Esophagus (tissue), 2 donors: ENCODE data around the gene UNC5CL. TPM values are rescaled to one million over a fixed set of nuclear protein-coding genes. Genes with fewer than 3 reads are reported as not detected.

Experiments used
- H3K27ac ChIP-seq, 2 donors: one replicate each; pipeline ENCODE4 v1.5.1; 2013; ENCODE audit warnings: low read depth in 2 of 2, mild to moderate bottlenecking in 2 of 2, inconsistent platforms in 1 of 2, low read length in 1 of 2, moderate library complexity in 1 of 2
- H3K27me3 ChIP-seq, 2 donors: one replicate each; pipeline ENCODE4 v1.6.1; 2013; ENCODE audit warnings: low read length in 2 of 2, control low read depth in 1 of 2, mild to moderate bottlenecking in 1 of 2; ENCODE audit not compliant: insufficient read depth in 2 of 2, control insufficient read depth in 1 of 2
- H3K36me3 ChIP-seq, 2 donors: one replicate each; pipeline ENCODE4 v1.6.1; 2013; ENCODE audit warnings: low read length in 1 of 2; ENCODE audit not compliant: control insufficient read depth in 2 of 2, insufficient read depth in 2 of 2
- H3K4me1 ChIP-seq, 2 donors: one replicate each; pipeline ENCODE4 v1.6.1; 2013; ENCODE audit warnings: low read length in 1 of 2; ENCODE audit not compliant: control insufficient read depth in 2 of 2, insufficient read depth in 2 of 2
- H3K4me3 ChIP-seq, 2 donors: one replicate each; pipeline ENCODE4 v1.5.1; 2013; ENCODE audit warnings: low read length in 2 of 2, mild to moderate bottlenecking in 2 of 2, low read depth in 1 of 2, moderate library complexity in 1 of 2
- H3K9me3 ChIP-seq, 2 donors: one replicate each; pipeline ENCODE4 v1.6.1; 2013; ENCODE audit warnings: mild to moderate bottlenecking in 2 of 2, low read depth in 1 of 2, low read length in 1 of 2, moderate library complexity in 1 of 2; ENCODE audit not compliant: control insufficient read depth in 2 of 2, insufficient read depth in 1 of 2
- WGBS, 2 donors: extraction: QIAGEN DNeasy Blood & Tissue Kit; methylation state at CpG; one replicate each; pipeline ENCODE4 v1.1.7; 2013; 5-methylcytosine and 5-hydroxymethylcytosine counted together
- polyA plus RNA-seq, 2 donors: library from polyadenylated mRNA; stranded (reverse); fragments of 200-250 nt; gene quantifications; one replicate each; pipeline ENCODE4 v1.2.3, GENCODE V29; 2013
- donor health status: healthy with polysubstance abuse.
- donor health status: Bipolar disorder and iron deficiency.

UNC5CL gene
- polyA plus RNA-seq, 2 donors, result 0.82 to 1.1 TPM

- Histone ChIP-seq H3K9me3 (no peaks in the 10 kb centered on the region), H3K27ac (no peak overlapping the region), H3K36me3 (no peaks in the 10 kb centered on the region), H3K4me1 (peaks cover 0 to 6% of the 10 kb centered on the region in 2 donors), H3K27me3 (no peaks in the 10 kb centered on the region), H3K4me3 (no peak overlapping the region)
- 73 to 79% methylated on average over 5 of the region's 5 CpGs for WGBS, 2 donors
Measured at GRCh38 chr6:41051873-41052272, 12.9 kb upstream of the UNC5CL start.

- Histone ChIP-seq H3K4me3 (no peak overlapping the region), H3K9me3 (no peaks in the 10 kb centered on the region), H3K27ac (no peak overlapping the region), H3K36me3 (no peaks in the 10 kb centered on the region), H3K4me1 (peaks cover 0 to 6% of the 10 kb centered on the region in 2 donors), H3K27me3 (no peaks in the 10 kb centered on the region)
- WGBS, 2 donors, result 66 to 82% methylated on average over 3 of the region's 3 CpGs
Measured at GRCh38 chr6:41050536-41050935, 11.5 kb upstream of the UNC5CL start.

- Histone ChIP-seq H3K27me3 (no peaks in the 10 kb centered on the region), H3K9me3 (no peaks in the 10 kb centered on the region), H3K4me1 (peaks cover 0 to 6% of the 10 kb centered on the region in 2 donors), H3K4me3 (no peak overlapping the region), H3K36me3 (no peaks in the 10 kb centered on the region), H3K27ac (no peak overlapping the region)
- 82 to 88% methylated on average over 7 of the region's 7 CpGs for WGBS, 2 donors
Measured at GRCh38 chr6:41049955-41050354, 10.9 kb upstream of the UNC5CL start.

- H3K4me1 ChIP-seq, result peaks cover 0 to 6% of the 10 kb centered on the region in 2 donors
- 54 to 76% methylated on average over 1 of the region's 1 CpG for WGBS, 2 donors
- H3K36me3 ChIP-seq, result no peaks in the 10 kb centered on the region
- no peak overlapping the region for H3K27ac ChIP-seq
- no peak overlapping the region for H3K4me3 ChIP-seq
- H3K27me3 ChIP-seq, result no peaks in the 10 kb centered on the region
- H3K9me3 ChIP-seq, result no peaks in the 10 kb centered on the region
Measured at GRCh38 chr6:41049521-41049920, 10.5 kb upstream of the UNC5CL start.

- H3K4me3 ChIP-seq, result no peak overlapping the region
- no peaks in the 10 kb centered on the region for H3K9me3 ChIP-seq
- no peaks in the 10 kb centered on the region for H3K36me3 ChIP-seq
- H3K4me1 ChIP-seq, result peaks cover 0 to 1% of the 10 kb centered on the region in 2 donors
- H3K27me3 ChIP-seq, result no peaks in the 10 kb centered on the region
- no peak overlapping the region for H3K27ac ChIP-seq
- 73 to 80% methylated on average over 9 of the region's 9 CpGs for WGBS, 2 donors
Measured at GRCh38 chr6:41047745-41048732, 9.0 kb upstream of the UNC5CL start.

- Histone ChIP-seq H3K27me3 (no peaks in the 10 kb centered on the region), H3K36me3 (no peaks in the 10 kb centered on the region), H3K4me3 (no peak overlapping the region), H3K27ac (no peak overlapping the region), H3K9me3 (no peaks in the 10 kb centered on the region), H3K4me1 (no peaks in the 10 kb centered on the region)
- 95 to 100% methylated on average over 2 of the region's 2 CpGs for WGBS, 2 donors
Measured at GRCh38 chr6:41047306-41047705, 8.3 kb upstream of the UNC5CL start.

GRCh38 chr6:41046084-41046483 is 7.1 kb upstream of the UNC5CL start:
- no peaks in the 10 kb centered on the region for H3K4me1 ChIP-seq
- no peak overlapping the region for H3K4me3 ChIP-seq
- 67 to 93% methylated on average over 1 of the region's 1 CpG for WGBS, 2 donors
- H3K27me3 ChIP-seq, result no peaks in the 10 kb centered on the region
- H3K9me3 ChIP-seq, result no peaks in the 10 kb centered on the region
- no peak overlapping the region for H3K27ac ChIP-seq
- H3K36me3 ChIP-seq, result no peaks in the 10 kb centered on the region

- no peaks in the 10 kb centered on the region for H3K27me3 ChIP-seq
- H3K27ac ChIP-seq, result no peak overlapping the region
- H3K4me1 ChIP-seq, result no peaks in the 10 kb centered on the region
- H3K36me3 ChIP-seq, result no peaks in the 10 kb centered on the region
- 63 to 69% methylated on average over 5 of the region's 5 CpGs for WGBS, 2 donors
- no peaks in the 10 kb centered on the region for H3K9me3 ChIP-seq
- no peak overlapping the region for H3K4me3 ChIP-seq
Measured at GRCh38 chr6:41045664-41046063, 6.6 kb upstream of the UNC5CL start.

- no peak overlapping the region for H3K4me3 ChIP-seq
- H3K9me3 ChIP-seq, result no peaks in the 10 kb centered on the region
- no peaks in the 10 kb centered on the region for H3K36me3 ChIP-seq
- 95% methylated on average over 3 of the region's 3 CpGs for WGBS, 2 donors
- H3K27me3 ChIP-seq, result no peaks in the 10 kb centered on the region
- H3K27ac ChIP-seq, result no peak overlapping the region
- peaks cover 0 to 3% of the 10 kb centered on the region in 2 donors for H3K4me1 ChIP-seq
Measured at GRCh38 chr6:41043151-41043550, 4.1 kb upstream of the UNC5CL start.
